GM19023 (cell line): Measurements from ENCODE around the gene ZNF83.
"Not testable (repeated sequence)": the region's sequence is repeated elsewhere in the genome, so short reads cannot be mapped to it uniquely, and the experiment has no call there.

ENCODE experiments used
- ATAC-seq: cut with Tn5 transposase; IDR thresholded peaks from one replicate; pipeline ENCODE4 v1.9.1; 2021; ENCODE audit warnings: mild to moderate bottlenecking, moderate library complexity; ENCODE audit not compliant: unreplicated experiment

The ZNF83 gene

GRCh38 chr19:52640916-52641315, 2.8 kb upstream of the ZNF83 start:
- ATAC-seq, result no peak

DNA sequence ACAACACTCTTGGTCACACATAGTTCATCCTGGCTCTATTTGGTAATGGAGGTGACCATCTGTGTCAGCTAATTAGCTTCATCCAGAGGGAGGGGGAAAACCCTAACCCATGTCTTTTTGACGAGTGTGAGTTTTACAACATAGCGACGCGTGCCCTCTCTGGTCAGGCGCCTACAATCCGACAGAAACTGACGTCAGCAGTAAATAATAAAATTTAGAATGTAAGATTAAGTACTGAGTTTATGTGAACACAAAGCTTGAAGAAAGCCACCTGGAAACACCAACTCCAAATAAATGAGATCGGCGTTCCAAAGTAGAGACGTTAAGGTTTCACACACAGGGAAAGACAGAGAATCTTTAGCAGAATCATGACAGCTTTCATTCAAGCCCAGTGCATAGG, 1.8 kb upstream of the ZNF83 start:
- ATAC-seq, result no peak

- ATAC-seq, result peak; percentile 10
Measured at GRCh38 chr19:52638601-52639000, 446 bp upstream of the ZNF83 start.

- no peak for ATAC-seq
Measured at GRCh38 chr19:52635786-52636570, 2.2 kb downstream of the ZNF83 start.

GRCh38 chr19:52627441-52627840, 10.7 kb downstream of the ZNF83 start:
- not testable (repeated sequence) for ATAC-seq

- ATAC-seq, result no peak
Measured at GRCh38 chr19:52626915-52627314, 11.2 kb downstream of the ZNF83 start.

DNA sequence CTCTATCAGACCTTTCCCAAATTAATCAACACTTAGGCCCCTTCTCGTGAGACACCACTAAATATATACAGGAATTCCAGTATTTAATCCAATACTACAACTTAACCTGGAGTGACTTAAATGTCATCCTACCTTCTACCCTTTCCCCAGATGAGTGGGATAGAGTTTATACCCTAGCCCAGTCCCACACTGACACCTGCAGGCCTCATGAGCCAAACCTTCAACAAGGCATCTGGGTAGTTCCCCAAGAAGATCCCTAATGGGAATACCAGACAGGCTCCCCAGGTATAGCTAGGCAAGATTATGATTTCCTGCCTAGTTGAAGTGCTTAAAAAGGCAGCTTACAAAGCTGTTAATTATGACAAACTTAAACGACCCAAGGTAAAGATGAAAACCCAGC, 15.9 kb downstream of the ZNF83 start:
- no peak for ATAC-seq

DNA sequence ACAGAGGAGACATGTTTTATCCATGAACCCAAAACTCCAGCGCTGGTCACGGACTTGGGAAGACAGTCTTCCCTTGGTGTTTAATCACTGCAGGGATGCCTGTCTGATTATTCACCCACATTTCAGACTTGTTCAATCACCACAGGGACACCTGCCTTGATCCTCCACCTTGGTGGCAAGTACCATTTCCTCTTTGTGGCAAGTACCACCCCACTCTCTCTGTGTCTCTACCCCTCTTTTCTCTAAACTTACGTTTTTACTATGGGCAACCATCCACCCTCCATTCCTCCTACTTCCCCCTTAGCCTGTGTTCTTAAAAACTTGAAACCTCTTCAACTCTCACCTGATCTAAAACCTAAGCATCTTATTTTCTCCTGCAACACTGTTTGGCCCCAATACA, 16.8 kb downstream of the ZNF83 start:
- ATAC-seq, result no peak

- ATAC-seq, result no peak
Measured at GRCh38 chr19:52613299-52613906, 24.8 kb downstream of the ZNF83 start.

DNA sequence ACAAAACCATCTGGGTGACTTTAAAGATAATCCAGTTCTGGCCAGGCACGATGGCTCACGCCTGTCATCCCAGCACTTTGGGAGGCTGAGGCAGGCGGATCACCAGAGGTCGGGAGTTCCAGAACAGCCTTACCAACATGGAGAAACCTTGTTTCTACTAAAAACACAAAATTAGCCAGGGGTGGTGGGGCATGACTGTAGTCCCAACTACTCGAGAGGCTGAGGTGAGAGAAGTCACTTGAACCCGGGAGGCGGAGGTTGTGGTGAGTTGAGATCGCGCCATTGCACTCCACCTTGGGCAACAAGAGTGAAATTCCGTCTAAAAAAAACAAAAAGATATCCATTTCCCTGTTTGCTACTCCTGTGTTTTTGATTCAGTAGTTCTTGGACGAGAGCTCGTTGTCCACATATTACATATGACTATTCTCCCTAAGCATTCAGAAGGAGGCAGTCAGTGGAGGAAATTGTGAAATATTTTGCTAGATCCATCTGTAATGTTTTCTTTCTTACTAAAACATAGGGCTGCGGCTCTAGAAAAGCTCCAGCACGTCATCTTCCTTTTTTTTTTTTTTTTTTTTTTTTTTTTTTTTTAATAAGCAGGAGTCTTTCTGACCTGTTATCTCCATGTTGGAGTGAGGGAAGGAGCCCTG, 34.5 kb downstream of the ZNF83 start:
- ATAC-seq, result no peak

DNA sequence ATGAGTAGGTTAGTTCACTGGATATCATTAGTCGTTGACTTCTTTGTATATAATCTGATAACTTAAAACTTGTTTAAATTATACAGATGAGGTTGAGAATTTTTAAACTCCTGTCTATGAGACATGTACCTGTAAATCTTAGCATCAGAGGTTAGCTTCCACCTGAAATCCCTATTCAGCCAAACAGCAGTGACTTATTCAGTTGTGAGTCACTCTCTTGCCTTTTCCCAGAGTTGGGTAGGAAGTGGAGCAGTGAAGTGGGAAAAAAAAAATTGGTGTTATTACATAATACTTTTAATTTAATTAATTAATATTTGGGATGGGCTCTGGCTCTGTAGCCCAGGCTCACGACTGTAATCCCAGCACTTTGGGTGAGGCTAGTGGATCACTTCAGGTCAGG, 35.2 kb downstream of the ZNF83 start:
- ATAC-seq, result no peak

GRCh38 chr19:52601974-52602366, 36.2 kb downstream of the ZNF83 start:
- not testable (repeated sequence) for ATAC-seq

GRCh38 chr19:52601025-52601973, 36.9 kb downstream of the ZNF83 start:
- peak; percentile 97 for ATAC-seq

- ATAC-seq, result peak; percentile 10
Measured at GRCh38 chr19:52600639-52601024, 37.5 kb downstream of the ZNF83 start.

GRCh38 chr19:52599241-52599640, 38.9 kb downstream of the ZNF83 start:
- no peak for ATAC-seq

DNA sequence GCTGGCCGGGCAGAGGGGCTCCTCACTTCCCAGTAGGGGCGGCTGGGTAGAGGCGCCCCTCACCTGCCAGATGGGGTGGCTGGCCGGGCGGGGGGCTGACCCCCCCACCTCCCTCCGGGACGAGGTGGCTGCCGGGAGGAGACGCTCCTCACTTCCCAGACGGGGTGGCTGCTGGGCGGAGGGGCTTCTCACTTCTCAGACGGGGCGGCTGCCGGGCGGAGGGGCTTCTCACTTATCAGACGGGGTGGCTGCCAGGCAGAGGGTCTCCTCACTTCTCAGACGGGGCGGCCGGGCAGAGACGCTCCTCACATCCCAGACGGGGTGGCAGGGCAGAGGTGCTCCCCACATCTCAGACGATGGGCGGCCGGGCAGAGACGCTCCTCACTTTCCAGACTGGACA, 44.7 kb downstream of the ZNF83 start:
- not testable (repeated sequence) for ATAC-seq

- no peak for ATAC-seq
Measured at GRCh38 chr19:52592301-52592700, 45.9 kb downstream of the ZNF83 start.

DNA sequence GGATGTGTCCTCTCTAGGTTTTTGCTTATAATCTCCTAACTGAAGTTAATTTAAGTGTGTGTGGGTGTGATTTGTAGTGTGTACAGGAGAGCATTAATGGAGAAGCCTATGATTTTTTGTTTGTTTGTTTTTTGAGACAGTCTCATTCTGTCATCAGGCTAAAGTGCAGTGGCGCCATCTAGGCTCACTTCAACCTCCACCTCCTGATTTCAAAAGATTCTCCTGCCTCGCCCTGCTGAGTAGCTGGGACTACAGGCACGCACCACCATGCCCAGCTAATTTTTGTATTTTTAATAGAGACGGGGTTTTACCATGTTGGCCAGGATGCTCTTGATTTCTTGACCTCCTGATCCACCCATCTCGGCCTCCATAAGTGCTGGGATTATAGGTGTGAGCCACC, 47.4 kb downstream of the ZNF83 start:
- no peak for ATAC-seq

DNA sequence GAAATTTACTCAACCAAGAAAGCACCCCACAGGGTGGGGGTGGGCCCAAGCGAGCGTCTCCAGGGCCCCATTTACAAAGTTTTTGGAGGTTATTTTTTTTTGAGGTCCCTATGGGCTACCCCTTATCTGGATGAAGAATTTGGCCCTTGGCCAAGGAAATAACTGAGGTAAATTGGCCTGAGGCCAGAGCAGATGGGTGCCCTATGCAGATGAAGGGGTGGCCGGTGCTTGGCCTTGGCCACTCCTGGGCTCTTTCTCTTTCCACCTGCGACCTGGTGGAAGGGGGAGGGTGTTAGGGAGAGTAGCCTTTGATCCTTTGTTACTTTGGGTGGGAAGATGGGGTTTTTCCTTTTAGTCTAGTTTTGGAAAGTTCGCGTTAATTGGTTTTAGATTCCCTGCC, 52.6 kb downstream of the ZNF83 start:
- no peak for ATAC-seq

GRCh38 chr19:52584736-52585440, 53.3 kb downstream of the ZNF83 start:
- ATAC-seq, result no peak
